CD14-positive monocyte (primary cell): ENCODE measurements around the gene CYTH3. TPM values are rescaled to one million over a fixed set of nuclear protein-coding genes. Genes with fewer than 3 reads are reported as not detected.
A peak's percentile ranks its signal among the peaks of the same experiment; 100 is the strongest.

Source experiments
- DNase-seq, 3 donors: peaks; one replicate each; pipeline ENCODE4 v3.0.0-alpha.2; 2011 to 2022
- H2AFZ ChIP-seq: 2 replicates; pipeline ENCODE4 v1.6.0; 2012; ENCODE audit warnings: mild to moderate bottlenecking, low read depth, low read length, inconsistent platforms; ENCODE audit not compliant: insufficient read depth, poor library complexity, severe bottlenecking
- H3K27ac ChIP-seq, 2 donors: 1 replicate in 1 of 2; 2 replicates in 1 of 2; pipeline ENCODE4 v1.5.1; 2012 to 2013; ENCODE audit warnings: low read length in 2 of 2, control low read depth in 1 of 2, inconsistent platforms in 1 of 2, low read depth in 1 of 2, mild to moderate bottlenecking in 1 of 2
- H3K27me3 ChIP-seq, 2 donors: one replicate each; pipeline versions ENCODE4 v1.6.0 to v1.6.1; 2011 to 2013; ENCODE audit warnings: low read length in 2 of 2; ENCODE audit not compliant: control insufficient read depth in 2 of 2, insufficient read depth in 2 of 2
- H3K36me3 ChIP-seq, 2 donors: replicated peaks in 1 of 2; 1 replicate in 1 of 2; 2 replicates in 1 of 2; pipeline versions ENCODE4 v1.5.1 to v1.6.1; 2012 to 2013; ENCODE audit warnings: low read length in 2 of 2, control low read depth in 1 of 2, inconsistent platforms in 1 of 2, mild to moderate bottlenecking in 1 of 2; ENCODE audit not compliant: insufficient read depth in 2 of 2, control insufficient read depth in 1 of 2
- H3K4me1 ChIP-seq, 2 donors: 1 replicate in 1 of 2; 2 replicates in 1 of 2; pipeline versions ENCODE4 v1.5.1 to v1.6.1; 2012 to 2013; ENCODE audit warnings: low read length in 2 of 2, control low read depth in 1 of 2, inconsistent platforms in 1 of 2, mild to moderate bottlenecking in 1 of 2, moderate library complexity in 1 of 2; ENCODE audit not compliant: insufficient read depth in 2 of 2, control insufficient read depth in 1 of 2
- H3K4me2 ChIP-seq: replicated peaks from 2 replicates; pipeline ENCODE3; 2012; ENCODE audit warnings: low read length, moderate library complexity, mild to moderate bottlenecking; ENCODE audit not compliant: poor library complexity, severe bottlenecking; ENCODE audit errors: extremely low read depth
- H3K4me3 ChIP-seq, 3 experiments: fragments of 200-600 bp in 1 of 3; sonication (generic) in 1 of 3; replicated peaks in 1 of 3; 1 replicate in 2 of 3; 2 replicates in 1 of 3; pipeline ENCODE4 v1.5.1; 2011 to 2013; ENCODE audit warnings: low read length in 3 of 3, mild to moderate bottlenecking in 3 of 3, control low read depth in 2 of 3, low read depth in 2 of 3, inconsistent platforms in 1 of 3, moderate library complexity in 1 of 3
- H3K79me2 ChIP-seq: 2 replicates; pipeline ENCODE4 v1.6.0; 2012; ENCODE audit warnings: mild to moderate bottlenecking, control low read depth, inconsistent platforms, low read length, moderate library complexity; ENCODE audit not compliant: insufficient read depth
- H3K9ac ChIP-seq: 2 replicates; pipeline ENCODE4 v1.6.0; 2017; ENCODE audit warnings: low read length, mild to moderate bottlenecking; ENCODE audit not compliant: insufficient read depth, poor library complexity, severe bottlenecking
- H3K9me3 ChIP-seq, 2 donors: replicated peaks in 1 of 2; 1 replicate in 1 of 2; 2 replicates in 1 of 2; pipeline versions ENCODE4 v1.5.1 to v1.6.1; 2012 to 2013; ENCODE audit warnings: low read length in 2 of 2, control low read depth in 1 of 2; ENCODE audit not compliant: control insufficient read depth in 1 of 2, insufficient read depth in 1 of 2
- H4K20me1 ChIP-seq: 2 replicates; pipeline ENCODE4 v1.6.0; 2012; ENCODE audit warnings: mild to moderate bottlenecking, low read length, control low read depth, moderate library complexity; ENCODE audit not compliant: insufficient read depth
- H3K27ac Mint-ChIP-seq, 7 donors: one replicate each; pipeline ENCODE4 v1.8.0; 2020; ENCODE audit warnings: mild to moderate bottlenecking in 7 of 7, mixed read lengths in 7 of 7, moderate library complexity in 6 of 7, inconsistent platforms in 2 of 7
- H3K27me3 Mint-ChIP-seq, 3 donors: one replicate each; pipeline ENCODE4 v1.8.0; 2021 to 2022; ENCODE audit warnings: low read depth in 3 of 3, mild to moderate bottlenecking in 3 of 3, mixed read lengths in 3 of 3, moderate library complexity in 3 of 3, inconsistent platforms in 1 of 3
- H3K36me3 Mint-ChIP-seq, 2 donors: one replicate each; pipeline ENCODE4 v1.8.0; 2020; ENCODE audit warnings: mixed read lengths in 2 of 2, inconsistent platforms in 1 of 2, mild to moderate bottlenecking in 1 of 2
- H3K4me1 Mint-ChIP-seq: one replicate; pipeline ENCODE4 v1.8.0; 2020; ENCODE audit warnings: mild to moderate bottlenecking, mixed read lengths
- H3K4me3 Mint-ChIP-seq, 2 donors: one replicate each; pipeline ENCODE4 v1.8.0; 2020; ENCODE audit warnings: mild to moderate bottlenecking in 2 of 2, mixed read lengths in 2 of 2, moderate library complexity in 1 of 2
- H3K9me3 Mint-ChIP-seq, 7 donors: one replicate each; pipeline ENCODE4 v1.8.0; 2020 to 2022; ENCODE audit warnings: mixed read lengths in 7 of 7, mild to moderate bottlenecking in 6 of 7, moderate library complexity in 6 of 7, inconsistent platforms in 2 of 7
- WGBS: methylation state at CpG from one replicate; pipeline ENCODE4 v1.1.5; 2013; ENCODE audit warnings: missing lambda C conversion rate; ENCODE audit not compliant: insufficient coverage; 5-methylcytosine and 5-hydroxymethylcytosine counted together
- intact Hi-C, 2 donors: fragments of 100-400 bp; cut with micrococcal nuclease; formaldehyde crosslinking; loops; one replicate each; pipeline versions ENCODE4 v1.15.0 to v1.15.1; 2023
- polyA plus RNA-seq, 3 donors: library from polyadenylated mRNA; depleted of rRNA in 1 of 3; unstranded in 2 of 3; stranded (reverse) in 1 of 3; fragments of 300-500 nt in 2 of 3; fragments of >200 nt in 1 of 3; fragmentation: Illumina TruSeq in 2 of 3; gene quantifications; 1 replicate in 2 of 3; 2 replicates in 1 of 3; pipeline ENCODE4 v1.2.3, GENCODE V29; 2012 to 2021
- TF ChIP-seq, protein P1 (sequence below): fragments of 200-600 bp; IDR thresholded peaks from one replicate; pipeline ENCODE4 v1.8.0; 2022; ENCODE audit warnings: antibody characterized with exemption, mild to moderate bottlenecking

Gene CYTH3
- polyA plus RNA-seq, 3 donors = 1.3 to 8.5 (median 1.4) TPM

DNA sequence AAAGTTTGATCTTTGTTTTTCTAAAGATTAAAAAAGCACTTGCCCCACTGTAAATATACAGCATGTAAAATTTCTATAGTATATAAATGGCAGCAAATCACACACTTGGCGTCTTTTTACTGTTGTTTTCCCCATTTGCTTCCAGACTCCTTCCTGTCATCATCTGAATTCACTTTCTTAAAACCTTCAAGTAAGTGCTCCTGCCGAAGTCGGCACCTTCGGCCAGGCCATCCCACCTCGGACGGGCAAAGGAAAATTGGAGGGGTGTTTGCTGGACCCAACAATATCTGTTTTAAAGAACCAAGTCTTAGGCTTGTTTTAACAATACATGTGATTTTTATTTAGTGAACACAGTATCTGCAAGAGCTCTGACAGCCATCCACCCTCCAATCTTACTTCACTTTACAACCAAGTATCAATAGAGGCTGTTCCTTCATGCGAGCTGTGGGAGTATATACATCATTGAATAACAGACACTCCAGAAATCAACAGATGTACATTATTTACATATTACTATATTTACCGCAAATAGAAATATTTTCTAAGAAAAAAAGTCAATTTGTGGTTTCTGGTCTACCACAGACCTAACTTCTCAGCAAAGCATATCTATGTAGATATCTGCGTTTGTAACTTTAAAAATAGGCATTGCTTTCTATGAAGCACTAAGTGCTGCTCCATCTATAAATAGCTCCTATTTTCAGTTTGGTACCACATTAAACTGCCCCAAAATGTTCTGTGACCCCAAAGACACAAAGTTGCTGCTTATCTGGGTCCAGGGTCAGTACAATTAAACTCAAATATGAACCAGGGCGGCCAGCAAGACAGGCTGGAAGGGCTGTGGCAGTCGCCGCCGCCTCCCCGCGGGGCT is 110.7 kb downstream of the CYTH3 start:
- 98% methylated on average over 6 of the region's 15 CpGs for WGBS
- Histone ChIP-seq H3K27ac (no peak overlapping the region), H4K20me1 (peaks cover 15% of the 10 kb centered on the region), H3K4me1 (no peaks in the 10 kb centered on the region), H3K4me2 (no peak overlapping the region), H3K27me3 (no peaks in the 10 kb centered on the region), H3K79me2 (no peaks in the 10 kb centered on the region), H3K9me3 (no peaks in the 10 kb centered on the region), H2AFZ (no peak overlapping the region), H3K9ac (no peak overlapping the region), H3K36me3 (peaks cover 54 to 86% of the 10 kb centered on the region in 2 donors), H3K4me3 (no peak overlapping the region)
- TF ChIP-seq, protein P1, sequence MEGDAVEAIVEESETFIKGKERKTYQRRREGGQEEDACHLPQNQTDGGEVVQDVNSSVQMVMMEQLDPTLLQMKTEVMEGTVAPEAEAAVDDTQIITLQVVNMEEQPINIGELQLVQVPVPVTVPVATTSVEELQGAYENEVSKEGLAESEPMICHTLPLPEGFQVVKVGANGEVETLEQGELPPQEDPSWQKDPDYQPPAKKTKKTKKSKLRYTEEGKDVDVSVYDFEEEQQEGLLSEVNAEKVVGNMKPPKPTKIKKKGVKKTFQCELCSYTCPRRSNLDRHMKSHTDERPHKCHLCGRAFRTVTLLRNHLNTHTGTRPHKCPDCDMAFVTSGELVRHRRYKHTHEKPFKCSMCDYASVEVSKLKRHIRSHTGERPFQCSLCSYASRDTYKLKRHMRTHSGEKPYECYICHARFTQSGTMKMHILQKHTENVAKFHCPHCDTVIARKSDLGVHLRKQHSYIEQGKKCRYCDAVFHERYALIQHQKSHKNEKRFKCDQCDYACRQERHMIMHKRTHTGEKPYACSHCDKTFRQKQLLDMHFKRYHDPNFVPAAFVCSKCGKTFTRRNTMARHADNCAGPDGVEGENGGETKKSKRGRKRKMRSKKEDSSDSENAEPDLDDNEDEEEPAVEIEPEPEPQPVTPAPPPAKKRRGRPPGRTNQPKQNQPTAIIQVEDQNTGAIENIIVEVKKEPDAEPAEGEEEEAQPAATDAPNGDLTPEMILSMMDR = no peak
- DNase-seq = no peak
- Mint-ChIP-seq H3K27ac (peak overlapping the region in 1 of 7 donors; percentile 33), H3K36me3 (peaks cover 56 to 69% of the 10 kb centered on the region in 2 donors), H3K27me3 (peaks cover 0 to 2% (median 0%) of the 10 kb centered on the region in 3 donors), H3K4me3 (no peak overlapping the region), H3K9me3 (peaks cover 0 to 1% (median 0%) of the 10 kb centered on the region in 7 donors), H3K4me1 (no peaks in the 10 kb centered on the region)
- intact Hi-C loops = loop anchor here (10.0 kb wide), 2 partner anchors 113 to 163 kb away; partner anchors contain the start of gene CYTH3 (in 1 of the 2)

DNA sequence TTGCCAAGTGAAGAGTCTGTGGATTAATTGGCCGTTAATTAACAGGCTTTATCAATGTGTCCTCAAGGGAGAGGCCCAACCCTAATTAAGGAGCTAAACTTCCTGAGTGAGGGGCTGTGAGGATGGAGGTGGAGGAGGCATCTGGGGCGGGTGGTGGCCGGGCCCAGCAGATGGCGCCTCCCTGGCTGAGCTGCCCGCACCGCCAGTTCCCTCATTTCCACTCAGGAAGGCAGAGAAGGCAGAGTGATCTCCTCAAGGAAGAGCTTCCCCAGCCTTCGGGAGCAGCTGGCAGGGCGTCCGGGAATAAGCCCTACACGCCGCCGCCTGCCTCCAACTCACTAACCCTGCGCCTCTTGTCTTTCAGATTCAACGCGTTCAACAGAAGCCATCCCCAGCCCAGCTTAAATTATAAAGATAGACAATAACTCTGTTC is 112.2 kb downstream of the CYTH3 start:
- H3K27me3 Mint-ChIP-seq = no peaks in the 10 kb centered on the region
- 94% methylated on average over 10 of the region's 15 CpGs for WGBS
- no peaks in the 10 kb centered on the region for H3K4me1 Mint-ChIP-seq
- H3K4me1 ChIP-seq = no peaks in the 10 kb centered on the region
- no peak overlapping the region for H3K4me3 Mint-ChIP-seq
- TF ChIP-seq, protein P1 = peak; percentile 16
- H3K9ac ChIP-seq = no peak overlapping the region
- no peaks in the 10 kb centered on the region for H3K9me3 ChIP-seq
- H3K27me3 ChIP-seq = no peaks in the 10 kb centered on the region
- no peak overlapping the region for H3K27ac ChIP-seq
- intact Hi-C loops = loop anchor here (10.0 kb wide), 2 partner anchors 115 to 165 kb away; partner anchors contain the start of gene CYTH3 (in 1 of the 2)
- H4K20me1 ChIP-seq = peaks cover 15% of the 10 kb centered on the region
- peaks cover 0 to 1% (median 0%) of the 10 kb centered on the region in 7 donors for H3K9me3 Mint-ChIP-seq
- no peak overlapping the region for H3K27ac Mint-ChIP-seq
- no peaks in the 10 kb centered on the region for H3K79me2 ChIP-seq
- H3K4me3 ChIP-seq = no peak overlapping the region
- H2AFZ ChIP-seq = no peak overlapping the region
- H3K36me3 ChIP-seq = peaks cover 61 to 99% of the 10 kb centered on the region in 2 donors
- DNase-seq = no peak
- no peak overlapping the region for H3K4me2 ChIP-seq
- peaks cover 67 to 81% of the 10 kb centered on the region in 2 donors for H3K36me3 Mint-ChIP-seq
